Liver (tissue), 3 donors: ENCODE results near the gene TMEM8B.

ENCODE experiments used
- CTCF ChIP-seq: fragments of 150-350 bp; IDR thresholded peaks from 2 replicates; pipeline ENCODE4 v1.5.1; 2017; ENCODE audit warnings: improper control_type of control experiment, low read depth, low read length; ENCODE audit not compliant: missing input control
- GABPA ChIP-seq, 2 donors: IDR thresholded peaks in 1 of 2; conservative IDR thresholded peaks in 1 of 2; 2 replicates each; pipeline ENCODE4 v1.6.1; 2016; ENCODE audit warnings: antibody characterized with exemption in 2 of 2, mild to moderate bottlenecking in 1 of 2, moderate library complexity in 1 of 2
- MAX ChIP-seq: IDR thresholded peaks from 2 replicates; pipeline ENCODE4 v1.6.1; 2016; ENCODE audit warnings: antibody characterized with exemption
- RAD21 ChIP-seq, 2 donors: IDR thresholded peaks; 2 replicates each; pipeline ENCODE4 v1.6.1; 2016; ENCODE audit warnings: antibody characterized with exemption in 2 of 2, mild to moderate bottlenecking in 2 of 2
- REST ChIP-seq: IDR thresholded peaks from 2 replicates; pipeline ENCODE4 v1.6.1; 2016; ENCODE audit warnings: antibody characterized with exemption, mild to moderate bottlenecking
- SP1 ChIP-seq: IDR thresholded peaks from 2 replicates; pipeline ENCODE4 v1.6.1; 2018; ENCODE audit warnings: antibody characterized with exemption, mild to moderate bottlenecking
- YY1 ChIP-seq: IDR thresholded peaks from 2 replicates; pipeline ENCODE4 v1.6.1; 2016; ENCODE audit warnings: antibody characterized with exemption, mild to moderate bottlenecking
- TF ChIP-seq, protein P1 (sequence below): IDR thresholded peaks from 2 replicates; pipeline ENCODE4 v1.6.1; 2016; ENCODE audit warnings: antibody characterized with exemption
- donor health status: healthy.
- donor health status: healthy.

GRCh38 chr9:35800530-35800929 lies 28.5 kb upstream of the TMEM8B start:
- TF ChIP-seq CTCF (no peak), GABPA (IDR thresholded peaks at IDR 0.05 in 1 of 2, conservative IDR thresholded peaks at IDR 0.05 in 1 of 2) (no peak), MAX (no peak), RAD21 (IDR thresholded peaks at IDR 0.05) (no peak), YY1 (no peak), REST (no peak), SP1 (no peak)
- TF ChIP-seq, protein P1, sequence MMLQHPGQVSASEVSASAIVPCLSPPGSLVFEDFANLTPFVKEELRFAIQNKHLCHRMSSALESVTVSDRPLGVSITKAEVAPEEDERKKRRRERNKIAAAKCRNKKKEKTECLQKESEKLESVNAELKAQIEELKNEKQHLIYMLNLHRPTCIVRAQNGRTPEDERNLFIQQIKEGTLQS, result no peak
